Measurements from ENCODE around the gene GPC6. TPM values are rescaled to one million over a fixed set of nuclear protein-coding genes. Genes with fewer than 3 reads are reported as not detected.

GPC6 gene
- total RNA-seq, 1 experiment from 2014 or later: 0.22 TPM

DNA sequence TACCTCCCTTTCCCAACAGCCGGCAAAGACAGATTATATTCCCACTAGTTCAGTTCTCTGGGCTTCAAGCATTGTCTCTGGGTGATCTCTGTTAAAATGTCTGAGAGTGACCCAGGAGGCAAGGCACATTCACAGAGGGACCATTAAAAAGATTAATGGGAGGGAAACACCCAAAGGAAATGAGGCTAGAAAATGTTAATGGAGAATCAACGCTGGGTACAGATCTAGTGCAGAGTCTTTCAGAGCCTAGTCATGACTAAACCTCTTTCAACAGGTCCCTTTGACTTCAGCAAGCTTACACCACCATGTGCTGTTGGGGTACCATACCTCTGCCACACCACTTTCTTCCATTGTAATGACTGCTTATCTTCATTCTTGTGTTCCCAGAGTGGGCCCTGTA lies 894.3 kb downstream of the GPC6 start:
- intact Hi-C loops (cut with micrococcal nuclease): no loop called here
- no peaks in the 10 kb centered on the region for H3K36me3 ChIP-seq (ENCODE audit: control insufficient read depth in 1 of 2, insufficient read depth in 2 of 2, low read length in 2 of 2)
- H3K9me3 ChIP-seq (ENCODE audit: control insufficient read depth in 1 of 2, insufficient read depth in 1 of 2, low read depth in 1 of 2, low read length in 2 of 2): peaks cover 5 to 14% of the 10 kb centered on the region in 2 experiments; a peak in 2 of 4 replicates
- no peaks in the 10 kb centered on the region for H3K79me2 ChIP-seq (ENCODE audit: insufficient read depth, low read length)
- no peak for DNase-seq (ENCODE audit: low read depth, low spot score)
- ATAC-seq: no peak
- ChIA-PET CTCF (no interaction called here), POLR2A (no interaction called here), RAD21 (ENCODE audit: low non-redundant PET in 1 of 2, low total read pairs in 2 of 2, uncharacterized antibody in 2 of 2, unreplicated experiment in 2 of 2) (no interaction called here)
- H3K9ac ChIP-seq (ENCODE audit: low read length): no peak overlapping the region
- no peaks in the 10 kb centered on the region for H3K27me3 ChIP-seq (ENCODE audit: insufficient read depth, low read length)
- no peaks in the 10 kb centered on the region for H4K20me1 ChIP-seq (ENCODE audit: insufficient read depth)
- BruUV-seq (replicated peaks): no TSS peak
- H3K27ac ChIP-seq (ENCODE audit: low read depth, low read length): no peak overlapping the region
- H2AFZ ChIP-seq (ENCODE audit: low read depth, low read length, poor library complexity, severe bottlenecking): no peak overlapping the region
- no peak overlapping the region for H3K4me3 ChIP-seq (replicated peaks in 1 of 2; ENCODE audit: low read depth in 1 of 2, low read length in 2 of 2)
- H3K4me2 ChIP-seq (ENCODE audit: low read length): no peak overlapping the region
- no peaks in the 10 kb centered on the region for H3K9me2 ChIP-seq (ENCODE audit: insufficient read depth)
- TF ChIP-seq, protein P1, sequence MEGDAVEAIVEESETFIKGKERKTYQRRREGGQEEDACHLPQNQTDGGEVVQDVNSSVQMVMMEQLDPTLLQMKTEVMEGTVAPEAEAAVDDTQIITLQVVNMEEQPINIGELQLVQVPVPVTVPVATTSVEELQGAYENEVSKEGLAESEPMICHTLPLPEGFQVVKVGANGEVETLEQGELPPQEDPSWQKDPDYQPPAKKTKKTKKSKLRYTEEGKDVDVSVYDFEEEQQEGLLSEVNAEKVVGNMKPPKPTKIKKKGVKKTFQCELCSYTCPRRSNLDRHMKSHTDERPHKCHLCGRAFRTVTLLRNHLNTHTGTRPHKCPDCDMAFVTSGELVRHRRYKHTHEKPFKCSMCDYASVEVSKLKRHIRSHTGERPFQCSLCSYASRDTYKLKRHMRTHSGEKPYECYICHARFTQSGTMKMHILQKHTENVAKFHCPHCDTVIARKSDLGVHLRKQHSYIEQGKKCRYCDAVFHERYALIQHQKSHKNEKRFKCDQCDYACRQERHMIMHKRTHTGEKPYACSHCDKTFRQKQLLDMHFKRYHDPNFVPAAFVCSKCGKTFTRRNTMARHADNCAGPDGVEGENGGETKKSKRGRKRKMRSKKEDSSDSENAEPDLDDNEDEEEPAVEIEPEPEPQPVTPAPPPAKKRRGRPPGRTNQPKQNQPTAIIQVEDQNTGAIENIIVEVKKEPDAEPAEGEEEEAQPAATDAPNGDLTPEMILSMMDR (IDR thresholded peaks at IDR 0.05 in 2 of 3, conservative IDR thresholded peaks at IDR 0.05 in 1 of 3; ENCODE audit: borderline replicate concordance in 1 of 3, insufficient read depth in 1 of 3, low read depth in 2 of 3, low read length in 2 of 3): no peak
- TF ChIP-seq, protein P2, sequence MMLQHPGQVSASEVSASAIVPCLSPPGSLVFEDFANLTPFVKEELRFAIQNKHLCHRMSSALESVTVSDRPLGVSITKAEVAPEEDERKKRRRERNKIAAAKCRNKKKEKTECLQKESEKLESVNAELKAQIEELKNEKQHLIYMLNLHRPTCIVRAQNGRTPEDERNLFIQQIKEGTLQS (IDR thresholded peaks at IDR 0.05): no peak
- TF ChIP-seq EZH2 (IDR thresholded peaks at IDR 0.05): no peak
- TF ChIP-seq JUND (IDR thresholded peaks at IDR 0.05): no peak
- TF ChIP-seq EGR1 (IDR thresholded peaks at IDR 0.05; ENCODE audit: low read depth): no peak
- no peak for TF ChIP-seq POLR2AphosphoS5 (IDR thresholded peaks at IDR 0.05; ENCODE audit: low read depth, low read length)
- TF ChIP-seq SRF (IDR thresholded peaks at IDR 0.05; ENCODE audit: low read depth): no peak
- no peak for TF ChIP-seq CEBPB (IDR thresholded peaks at IDR 0.05; ENCODE audit: low read depth)
- TF ChIP-seq, protein P3, sequence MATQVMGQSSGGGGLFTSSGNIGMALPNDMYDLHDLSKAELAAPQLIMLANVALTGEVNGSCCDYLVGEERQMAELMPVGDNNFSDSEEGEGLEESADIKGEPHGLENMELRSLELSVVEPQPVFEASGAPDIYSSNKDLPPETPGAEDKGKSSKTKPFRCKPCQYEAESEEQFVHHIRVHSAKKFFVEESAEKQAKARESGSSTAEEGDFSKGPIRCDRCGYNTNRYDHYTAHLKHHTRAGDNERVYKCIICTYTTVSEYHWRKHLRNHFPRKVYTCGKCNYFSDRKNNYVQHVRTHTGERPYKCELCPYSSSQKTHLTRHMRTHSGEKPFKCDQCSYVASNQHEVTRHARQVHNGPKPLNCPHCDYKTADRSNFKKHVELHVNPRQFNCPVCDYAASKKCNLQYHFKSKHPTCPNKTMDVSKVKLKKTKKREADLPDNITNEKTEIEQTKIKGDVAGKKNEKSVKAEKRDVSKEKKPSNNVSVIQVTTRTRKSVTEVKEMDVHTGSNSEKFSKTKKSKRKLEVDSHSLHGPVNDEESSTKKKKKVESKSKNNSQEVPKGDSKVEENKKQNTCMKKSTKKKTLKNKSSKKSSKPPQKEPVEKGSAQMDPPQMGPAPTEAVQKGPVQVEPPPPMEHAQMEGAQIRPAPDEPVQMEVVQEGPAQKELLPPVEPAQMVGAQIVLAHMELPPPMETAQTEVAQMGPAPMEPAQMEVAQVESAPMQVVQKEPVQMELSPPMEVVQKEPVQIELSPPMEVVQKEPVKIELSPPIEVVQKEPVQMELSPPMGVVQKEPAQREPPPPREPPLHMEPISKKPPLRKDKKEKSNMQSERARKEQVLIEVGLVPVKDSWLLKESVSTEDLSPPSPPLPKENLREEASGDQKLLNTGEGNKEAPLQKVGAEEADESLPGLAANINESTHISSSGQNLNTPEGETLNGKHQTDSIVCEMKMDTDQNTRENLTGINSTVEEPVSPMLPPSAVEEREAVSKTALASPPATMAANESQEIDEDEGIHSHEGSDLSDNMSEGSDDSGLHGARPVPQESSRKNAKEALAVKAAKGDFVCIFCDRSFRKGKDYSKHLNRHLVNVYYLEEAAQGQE (IDR thresholded peaks at IDR 0.05; ENCODE audit: low read depth): no peak
- TF ChIP-seq SP1 (IDR thresholded peaks at IDR 0.05; ENCODE audit: low read depth): no peak
- TF ChIP-seq CBX3 (IDR thresholded peaks at IDR 0.05; ENCODE audit: low read depth): no peak
- no peaks in the 10 kb centered on the region for H3K4me1 ChIP-seq (ENCODE audit: control insufficient read depth in 1 of 2, insufficient read depth in 2 of 2, low read length in 2 of 2)
